ENCODE data around the gene RAD54L. TPM values are rescaled to one million over a fixed set of nuclear protein-coding genes. Genes with fewer than 3 reads are reported as not detected.

RAD54L gene
- total and polyA plus RNA-seq, 2 donors (not counting 1 experiment from before 2014, with no cell fraction given) = 0.66 to 1.3 TPM

GRCh38 chr1:46295306-46295705, 47.7 kb downstream of the RAD54L start:
- no peak for DNase-seq (ENCODE audit: low read depth in 2 of 2)
- Histone ChIP-seq H3K79me2 (ENCODE audit: control insufficient read depth, insufficient read depth, low read length) (peaks cover 32% of the 10 kb centered on the region), H2AFZ (ENCODE audit: low read length) (no peak overlapping the region), H4K20me1 (ENCODE audit: control insufficient read depth, extremely low read depth, insufficient read depth, low read length) (no peaks in the 10 kb centered on the region), H3K36me3 (ENCODE audit: control insufficient read depth, insufficient read depth, low read length) (peaks cover 11% of the 10 kb centered on the region), H3K27me3 (ENCODE audit: control insufficient read depth, insufficient read depth, low read length) (no peaks in the 10 kb centered on the region), H3K4me3 (replicated peaks in 1 of 4; ENCODE audit: control extremely low read depth in 1 of 4, insufficient read depth in 1 of 4, low read depth in 3 of 4, low read length in 4 of 4) (no peak overlapping the region), H3K9me3 (ENCODE audit: control insufficient read depth, insufficient read depth, low read depth, low read length) (no peaks in the 10 kb centered on the region), H3K4me2 (ENCODE audit: extremely low read depth, insufficient read depth, low read length) (no peak overlapping the region), H3K9ac (ENCODE audit: insufficient read depth, low read length) (no peak overlapping the region), H3K4me1 (ENCODE audit: control insufficient read depth, extremely low read depth, insufficient read depth, low read length) (peaks cover under 1% of the 10 kb centered on the region), H3K27ac (ENCODE audit: insufficient read depth, low read length) (no peak overlapping the region)
- TF ChIP-seq CTCF (conservative IDR thresholded peaks at IDR 0.05 in 1 of 2, IDR thresholded peaks at IDR 0.05 in 1 of 2; ENCODE audit: low read depth in 1 of 2, low read length in 2 of 2) (no peak), EZH2 (IDR thresholded peaks at IDR 0.05; ENCODE audit: low read length, missing control alignments) (no peak)

- H4K20me1 ChIP-seq (ENCODE audit: control insufficient read depth, extremely low read depth, insufficient read depth, low read length) = no peaks in the 10 kb centered on the region
- DNase-seq (ENCODE audit: low read depth in 2 of 2) = peak in 1 of 2 donors; percentile 24
- no peak overlapping the region for H3K4me3 ChIP-seq (replicated peaks in 1 of 4; ENCODE audit: control extremely low read depth in 1 of 4, insufficient read depth in 1 of 4, low read depth in 3 of 4, low read length in 4 of 4)
- TF ChIP-seq EZH2 (IDR thresholded peaks at IDR 0.05; ENCODE audit: low read length, missing control alignments) = no peak
- no peak for TF ChIP-seq CTCF (conservative IDR thresholded peaks at IDR 0.05 in 1 of 2, IDR thresholded peaks at IDR 0.05 in 1 of 2; ENCODE audit: low read depth in 1 of 2, low read length in 2 of 2)
- H3K79me2 ChIP-seq (ENCODE audit: control insufficient read depth, insufficient read depth, low read length) = peaks cover 58% of the 10 kb centered on the region
- peaks cover 9% of the 10 kb centered on the region for H3K4me1 ChIP-seq (ENCODE audit: control insufficient read depth, extremely low read depth, insufficient read depth, low read length)
- H3K9ac ChIP-seq (ENCODE audit: insufficient read depth, low read length) = no peak overlapping the region
- H2AFZ ChIP-seq (ENCODE audit: low read length) = no peak overlapping the region
- H3K9me3 ChIP-seq (ENCODE audit: control insufficient read depth, insufficient read depth, low read depth, low read length) = no peaks in the 10 kb centered on the region
- no peaks in the 10 kb centered on the region for H3K27me3 ChIP-seq (ENCODE audit: control insufficient read depth, insufficient read depth, low read length)
- H3K27ac ChIP-seq (ENCODE audit: insufficient read depth, low read length) = no peak overlapping the region
- H3K36me3 ChIP-seq (ENCODE audit: control insufficient read depth, insufficient read depth, low read length) = peaks cover 11% of the 10 kb centered on the region
- H3K4me2 ChIP-seq (ENCODE audit: extremely low read depth, insufficient read depth, low read length) = no peak overlapping the region
Measured at GRCh38 chr1:46298387-46298786, 50.8 kb downstream of the RAD54L start.

GRCh38 chr1:46300673-46301405, 53.3 kb downstream of the RAD54L start:
- Histone ChIP-seq H3K4me2 (ENCODE audit: extremely low read depth, insufficient read depth, low read length) (peak overlapping the region; percentile 98), H4K20me1 (ENCODE audit: control insufficient read depth, extremely low read depth, insufficient read depth, low read length) (no peaks in the 10 kb centered on the region), H3K9me3 (ENCODE audit: control insufficient read depth, insufficient read depth, low read depth, low read length) (no peaks in the 10 kb centered on the region), H3K27me3 (ENCODE audit: control insufficient read depth, insufficient read depth, low read length) (no peaks in the 10 kb centered on the region), H3K79me2 (ENCODE audit: control insufficient read depth, insufficient read depth, low read length) (peaks cover 81% of the 10 kb centered on the region), H3K27ac (ENCODE audit: insufficient read depth, low read length) (peak overlapping the region; percentile 97), H3K4me1 (ENCODE audit: control insufficient read depth, extremely low read depth, insufficient read depth, low read length) (peaks cover 9% of the 10 kb centered on the region), H3K9ac (ENCODE audit: insufficient read depth, low read length) (peak overlapping the region; percentile 97), H3K4me3 (replicated peaks in 1 of 4; ENCODE audit: control extremely low read depth in 1 of 4, insufficient read depth in 1 of 4, low read depth in 3 of 4, low read length in 4 of 4) (peak overlapping the region; percentile 59 to 88 (median 76)), H2AFZ (ENCODE audit: low read length) (no peak overlapping the region), H3K36me3 (ENCODE audit: control insufficient read depth, insufficient read depth, low read length) (peaks cover 4% of the 10 kb centered on the region)
- no peak for TF ChIP-seq CTCF (conservative IDR thresholded peaks at IDR 0.05 in 1 of 2, IDR thresholded peaks at IDR 0.05 in 1 of 2; ENCODE audit: low read depth in 1 of 2, low read length in 2 of 2)
- TF ChIP-seq EZH2 (IDR thresholded peaks at IDR 0.05; ENCODE audit: low read length, missing control alignments) = no peak
- peak; percentile 53 to 55 for DNase-seq (ENCODE audit: low read depth in 2 of 2)

Measured in fibroblast of lung (primary cell).